Ectodermal cell (in vitro differentiated cells): ENCODE data around the gene USP10. TPM values are rescaled to one million over a fixed set of nuclear protein-coding genes. Genes with fewer than 3 reads are reported as not detected.

ENCODE experiments used
- H3K27ac ChIP-seq: 2 replicates; pipeline ENCODE4 v1.7.0; 2013; ENCODE audit warnings: mild to moderate bottlenecking, low read depth, low read length; ENCODE audit not compliant: insufficient read depth, poor library complexity, severe bottlenecking
- H3K27me3 ChIP-seq: 2 replicates; pipeline ENCODE4 v1.7.0; 2013; ENCODE audit warnings: mild to moderate bottlenecking, low read length; ENCODE audit not compliant: insufficient read depth, control insufficient read depth, poor library complexity, severe bottlenecking
- H3K36me3 ChIP-seq: one replicate; pipeline ENCODE4 v1.7.0; 2013; ENCODE audit warnings: low read length; ENCODE audit not compliant: control insufficient read depth, insufficient read depth
- H3K4me1 ChIP-seq: one replicate; pipeline ENCODE4 v1.7.0; 2013; ENCODE audit warnings: low read length; ENCODE audit not compliant: control insufficient read depth, insufficient read depth
- H3K4me3 ChIP-seq: 2 replicates; pipeline ENCODE4 v1.7.0; 2013; ENCODE audit warnings: low read depth, low read length, control low read depth; ENCODE audit not compliant: insufficient read depth
- H3K9me3 ChIP-seq: 2 replicates; pipeline ENCODE4 v1.7.0; 2013; ENCODE audit warnings: mild to moderate bottlenecking, low read length, moderate library complexity; ENCODE audit not compliant: control insufficient read depth
- WGBS, 2 experiments: methylation state at CpG; one replicate each; pipeline ENCODE4 v1.1.7; 2013; ENCODE audit warnings: missing lambda C conversion rate in 2 of 2; 5-methylcytosine and 5-hydroxymethylcytosine counted together
- polyA plus RNA-seq, 4 experiments: library from polyadenylated mRNA; stranded (reverse); fragments of 50-300 nt; gene quantifications; one replicate each; pipeline ENCODE4 v1.2.3, GENCODE V29; 2013

Gene USP10
- 128 TPM for polyA plus RNA-seq (2013, experiment 1 of 4)
- 128 TPM for polyA plus RNA-seq (2013, experiment 2 of 4)
- polyA plus RNA-seq (2013, experiment 3 of 4) = 97.7 TPM
- 101 TPM for polyA plus RNA-seq (2013, experiment 4 of 4)

- Histone ChIP-seq H3K4me3 (peak within 1 kb of the TSS; percentile 84), H3K27me3 (no peaks in the 10 kb centered on the region), H3K9me3 (no peaks in the 10 kb centered on the region), H3K27ac (peak within 1 kb of the TSS; percentile 51), H3K4me1 (peaks cover 3% of the 10 kb centered on the region), H3K36me3 (no peaks in the 10 kb centered on the region)
- 0% methylated on average over 97 of the region's 97 CpGs for WGBS, 2 experiments
Observed at GRCh38 chr16:84699712-84700445, at the start of gene USP10. Gene USP10, plus strand, starts transcription at chr16:84700000. Its CDS starts 91 bp downstream, at chr16:84700091.

GRCh38 chr16:84650062-84650991 lies 49.5 kb upstream of the USP10 start:
- peaks cover 6% of the 10 kb centered on the region for H3K4me1 ChIP-seq
- H3K4me3 ChIP-seq = no peak overlapping the region
- H3K9me3 ChIP-seq = no peaks in the 10 kb centered on the region
- H3K27ac ChIP-seq = no peak overlapping the region
- 87 to 90% methylated on average over 20 of the region's 20 CpGs for WGBS, 2 experiments
- peaks cover 25% of the 10 kb centered on the region for H3K27me3 ChIP-seq
- no peaks in the 10 kb centered on the region for H3K36me3 ChIP-seq

- Histone ChIP-seq H3K27ac (no peak overlapping the region), H3K4me1 (peaks cover 6% of the 10 kb centered on the region), H3K4me3 (no peak overlapping the region), H3K36me3 (no peaks in the 10 kb centered on the region), H3K27me3 (peaks cover 21% of the 10 kb centered on the region), H3K9me3 (no peaks in the 10 kb centered on the region)
- WGBS, 2 experiments = 92 to 95% methylated on average over 7 of the region's 7 CpGs
Observed at GRCh38 chr16:84652566-84652965, 47.2 kb upstream of the USP10 start.

- Histone ChIP-seq H3K4me1 (peaks cover 2% of the 10 kb centered on the region), H3K4me3 (no peak overlapping the region), H3K27ac (no peak overlapping the region), H3K36me3 (peaks cover 9% of the 10 kb centered on the region), H3K27me3 (peaks cover 10% of the 10 kb centered on the region), H3K9me3 (no peaks in the 10 kb centered on the region)
- WGBS, 2 experiments = 88 to 93% methylated on average over 3 of the region's 3 CpGs
Observed at GRCh38 chr16:84654238-84654637, 45.6 kb upstream of the USP10 start.

- peaks cover 9% of the 10 kb centered on the region for H3K36me3 ChIP-seq
- 77 to 79% methylated on average over 6 of the region's 6 CpGs for WGBS, 2 experiments
- peaks cover 2% of the 10 kb centered on the region for H3K27me3 ChIP-seq
Observed at GRCh38 chr16:84654998-84655397, 44.8 kb upstream of the USP10 start.

GRCh38 chr16:84656649-84657048 lies 43.2 kb upstream of the USP10 start:
- no peak overlapping the region for H3K4me3 ChIP-seq
- H3K36me3 ChIP-seq = peaks cover 9% of the 10 kb centered on the region
- no peaks in the 10 kb centered on the region for H3K9me3 ChIP-seq
- no peaks in the 10 kb centered on the region for H3K27me3 ChIP-seq
- 95 to 96% methylated on average over 22 of the region's 22 CpGs for WGBS, 2 experiments
- H3K4me1 ChIP-seq = no peaks in the 10 kb centered on the region
- no peak overlapping the region for H3K27ac ChIP-seq

More at GRCh38 chr16:84654998-84655397, 44.8 kb upstream of the USP10 start:
- Histone ChIP-seq H3K9me3 (no peaks in the 10 kb centered on the region), H3K4me3 (no peak overlapping the region), H3K4me1 (no peaks in the 10 kb centered on the region), H3K27ac (no peak overlapping the region)

- WGBS, 2 experiments = 96% methylated on average over 50 of the region's 50 CpGs
- no peak overlapping the region for H3K4me3 ChIP-seq
- no peaks in the 10 kb centered on the region for H3K4me1 ChIP-seq
- H3K36me3 ChIP-seq = peaks cover 9% of the 10 kb centered on the region
- H3K27me3 ChIP-seq = no peaks in the 10 kb centered on the region
- H3K9me3 ChIP-seq = no peaks in the 10 kb centered on the region
- no peak overlapping the region for H3K27ac ChIP-seq
Observed at GRCh38 chr16:84657229-84657837, 42.5 kb upstream of the USP10 start.

GRCh38 chr16:84658690-84659089 lies 41.1 kb upstream of the USP10 start:
- Histone ChIP-seq H3K9me3 (no peaks in the 10 kb centered on the region), H3K27me3 (no peaks in the 10 kb centered on the region), H3K4me1 (no peaks in the 10 kb centered on the region), H3K27ac (no peak overlapping the region), H3K4me3 (no peak overlapping the region), H3K36me3 (peaks cover 9% of the 10 kb centered on the region)
- 88 to 89% methylated on average over 11 of the region's 11 CpGs for WGBS, 2 experiments

- 94% methylated on average over 27 of the region's 27 CpGs for WGBS, 2 experiments
- peaks cover 9% of the 10 kb centered on the region for H3K36me3 ChIP-seq
Observed at GRCh38 chr16:84659656-84660300, 40.0 kb upstream of the USP10 start.

More at GRCh38 chr16:84659656-84660300, 40.0 kb upstream of the USP10 start:
- Histone ChIP-seq H3K4me3 (no peak overlapping the region), H3K27me3 (no peaks in the 10 kb centered on the region), H3K9me3 (no peaks in the 10 kb centered on the region), H3K4me1 (no peaks in the 10 kb centered on the region), H3K27ac (no peak overlapping the region)
